Pancreas (tissue), 10 donors: ENCODE data around the gene SMOC1. TPM values are rescaled to one million over a fixed set of nuclear protein-coding genes. Genes with fewer than 3 reads are reported as not detected.

ENCODE experiments used
- ATAC-seq, 4 donors: fragments of 200-7000 bp; cut with Tn5 transposase; one replicate each; pipeline versions ENCODE4 v1.8.0 to v1.9.1; 2020; ENCODE audit warnings: mild to moderate bottlenecking in 4 of 4, moderate library complexity in 4 of 4
- DNase-seq, 6 donors: peaks; one replicate each; pipeline ENCODE4 v3.0.0-alpha.2; 2020
- FAIRE-seq: peaks from 2 replicates; lab custom pipeline; 2012; peaks lifted over from hg19 to GRCh38; lab: Jason Lieb, UNC
- H3K27ac ChIP-seq, 4 donors: fragments of 200-600 bp; sonication (generic); 1 replicate in 3 of 4; 2 replicates in 1 of 4; pipeline versions ENCODE4 v1.5.0 to v1.8.0; 2020
- H3K27me3 ChIP-seq, 4 donors: fragments of 200-600 bp; one replicate each; pipeline ENCODE4 v1.8.0; 2021
- H3K36me3 ChIP-seq, 3 donors: fragments of 200-600 bp; sonication (generic) in 1 of 3; one replicate each; pipeline versions ENCODE4 v1.5.0 to v1.8.0; 2020 to 2021
- H3K4me1 ChIP-seq, 3 donors: fragments of 200-600 bp; one replicate each; pipeline ENCODE4 v1.8.0; 2021
- H3K4me3 ChIP-seq, 4 donors: fragments of 200-600 bp; sonication (generic) in 2 of 4; one replicate each; pipeline versions ENCODE4 v1.5.0 to v1.8.0; 2020 to 2021
- H3K9me3 ChIP-seq, 4 donors: fragments of 200-600 bp; one replicate each; pipeline ENCODE4 v1.8.0; 2021
- CTCF ChIP-seq, 4 donors: fragments of 200-600 bp; sonication (generic) in 3 of 4; IDR thresholded peaks; one replicate each; pipeline versions ENCODE4 v1.5.0 to v1.8.0; 2021; ENCODE audit warnings: antibody characterized with exemption in 4 of 4
- WGBS, 2 donors: extraction: QIAGEN DNeasy Blood & Tissue Kit; methylation state at CpG; one replicate each; pipeline ENCODE4 v1.1.7; 2013; 5-methylcytosine and 5-hydroxymethylcytosine counted together
- intact Hi-C, 3 donors: fragments of 100-400 bp; cut with DNase I; formaldehyde crosslinking; loops; one replicate each; pipeline versions ENCODE4 v1.11.1 to v1.14.2; 2022
- polyA plus RNA-seq, 2 donors: library from polyadenylated mRNA; stranded (reverse); fragments of 200-250 nt; gene quantifications; one replicate each; pipeline ENCODE4 v1.2.3, GENCODE V29; 2013
- total RNA-seq, 6 donors: library from RNA; stranded (reverse); fragmentation: NEBNext Ultra II Directional in 4 of 6; extraction: Animal tissue kit (Norgen Biotek cat#: 25700) in 4 of 6; gene quantifications; one replicate each; pipeline versions ENCODE4 v1.2.1 to v1.2.4, GENCODE V29; 2021 to 2023
- donor health status: healthy with polysubstance abuse.
- donor health status: DM: no; HTN: no; CAD: no; lungs with moderate emphysema.
- donor health status: DM: no; HTN: no; CAD: no.
- donor health status: control.
- donor health status: control.
- donor health status: Bipolar disorder and iron deficiency.
- donor health status: DM: yes; HTN: yes; CAD: no.
- donor health status: DM: no; HTN: no; CAD: no.
- donor health status: DM: no; HTN: no; CAD: no.
- donor health status: DM: yes; HTN: yes; CAD: no.

Gene SMOC1
- total and polyA plus RNA-seq, 8 donors, result 2.2 to 55.7 (median 6.3) TPM

GRCh38 chr14:70009961-70010360 is 130.7 kb downstream of the SMOC1 start:
- WGBS, 2 donors, result 73 to 86% methylated on average over 8 of the region's 8 CpGs
- DNase-seq (no peak), ATAC-seq (no peak), FAIRE-seq (no peak)
- Histone ChIP-seq H3K4me1 (peaks cover 0 to 7% (median 0%) of the 10 kb centered on the region in 3 donors), H3K4me3 (no peak overlapping the region), H3K27me3 (no peaks in the 10 kb centered on the region), H3K27ac (no peak overlapping the region), H3K36me3 (no peaks in the 10 kb centered on the region), H3K9me3 (no peaks in the 10 kb centered on the region)
- intact Hi-C loops, result loop anchor here in 1 of 3 donors (5.0 kb wide), 1 partner anchor 133 kb away; the partner anchor contains the start of gene SMOC1
- no peak for TF ChIP-seq CTCF (IDR thresholded peaks at IDR 0.05)

- Histone ChIP-seq H3K36me3 (no peaks in the 10 kb centered on the region), H3K27ac (no peak overlapping the region), H3K4me3 (no peak overlapping the region), H3K9me3 (no peaks in the 10 kb centered on the region), H3K27me3 (no peaks in the 10 kb centered on the region), H3K4me1 (no peaks in the 10 kb centered on the region)
- intact Hi-C loops, result loop anchor here in 1 of 3 donors (5.0 kb wide), 1 partner anchor 134 kb away; the partner anchor contains the start of gene SMOC1
- WGBS, 2 donors, result 85 to 88% methylated on average over 6 of the region's 6 CpGs
- ATAC-seq (no peak), FAIRE-seq (no peak), DNase-seq (no peak)
- TF ChIP-seq CTCF (IDR thresholded peaks at IDR 0.05), result no peak
These were observed 131.9 kb downstream of the SMOC1 start for GRCh38 chr14:70011098-70011497.

GRCh38 chr14:70011708-70012107 is 132.5 kb downstream of the SMOC1 start:
- no peaks in the 10 kb centered on the region for H3K4me1 ChIP-seq
- DNase-seq, result no peak
- no peaks in the 10 kb centered on the region for H3K9me3 ChIP-seq
- no peak overlapping the region for H3K27ac ChIP-seq
- no peak for ATAC-seq
- no peak for TF ChIP-seq CTCF (IDR thresholded peaks at IDR 0.05)
- intact Hi-C loops, result loop anchor here in 1 of 3 donors (5.0 kb wide), 1 partner anchor 134 kb away; the partner anchor contains the start of gene SMOC1
- FAIRE-seq, result no peak
- no peaks in the 10 kb centered on the region for H3K36me3 ChIP-seq
- no peaks in the 10 kb centered on the region for H3K27me3 ChIP-seq
- WGBS, 2 donors, result 82 to 86% methylated on average over 7 of the region's 7 CpGs
- no peak overlapping the region for H3K4me3 ChIP-seq

GRCh38 chr14:70013271-70013873 is 134.2 kb downstream of the SMOC1 start:
- ATAC-seq (peak; percentile 72 to 92 (median 74)), FAIRE-seq (no peak), DNase-seq (peak in 4 of 6 donors; percentile 18 to 84 (median 62))
- Histone ChIP-seq H3K9me3 (no peaks in the 10 kb centered on the region), H3K36me3 (no peaks in the 10 kb centered on the region), H3K4me3 (no peak overlapping the region), H3K4me1 (no peaks in the 10 kb centered on the region), H3K27me3 (no peaks in the 10 kb centered on the region), H3K27ac (no peak overlapping the region)
- peak; percentile 46 to 71 (median 50) for TF ChIP-seq CTCF (IDR thresholded peaks at IDR 0.05)
- intact Hi-C loops, result loop anchor here in 1 of 3 donors (5.0 kb wide), 1 partner anchor 136 kb away; the partner anchor contains the start of gene SMOC1
- WGBS, 2 donors, result 46 to 53% methylated on average over 2 of the region's 2 CpGs
